ENCODE results near the gene CRKL.
"Not testable (repeated sequence)": the region's sequence is repeated elsewhere in the genome, so short reads cannot be mapped to it uniquely, and the experiment has no call there.

The CRKL gene

GRCh38 chr22:20933910-20934309 is 16.7 kb downstream of the CRKL start:
- Histone ChIP-seq H3K4me3 (ENCODE audit: low read depth in 1 of 5, low read length in 5 of 5) (no peak overlapping the region), H3K4me1 (ENCODE audit: control insufficient read depth in 5 of 5, insufficient read depth in 5 of 5, low read length in 5 of 5) (peaks cover 0 to 30% (median 20%) of the 10 kb centered on the region in 5 donors), H3K36me3 (ENCODE audit: control insufficient read depth in 5 of 5, insufficient read depth in 5 of 5, low read length in 5 of 5) (peaks cover 2 to 32% (median 21%) of the 10 kb centered on the region in 5 donors), H3K9me3 (ENCODE audit: control insufficient read depth in 5 of 5, low read length in 5 of 5) (no peaks in the 10 kb centered on the region), H3K27me3 (ENCODE audit: control insufficient read depth in 5 of 5, insufficient read depth in 4 of 5, low read length in 5 of 5) (no peaks in the 10 kb centered on the region), H3K27ac (ENCODE audit: low read depth, low read length) (no peak overlapping the region), H3K9ac (ENCODE audit: low read length in 5 of 5) (no peak overlapping the region)

- not testable (repeated sequence) for H3K9ac ChIP-seq (ENCODE audit: low read length in 5 of 5); H3K9me3 ChIP-seq (ENCODE audit: control insufficient read depth in 5 of 5, low read length in 5 of 5)
- H3K4me1 ChIP-seq (ENCODE audit: control insufficient read depth in 5 of 5, insufficient read depth in 5 of 5, low read length in 5 of 5) = peaks cover 0 to 29% (median 21%) of the 10 kb centered on the region in 5 donors
Measured at GRCh38 chr22:20935049-20935448, 17.8 kb downstream of the CRKL start.

GRCh38 chr22:20935780-20936539 is 18.8 kb downstream of the CRKL start:
- H3K4me1 ChIP-seq (ENCODE audit: control insufficient read depth in 5 of 5, insufficient read depth in 5 of 5, low read length in 5 of 5) = peaks cover 0 to 37% (median 29%) of the 10 kb centered on the region in 5 donors

More at GRCh38 chr22:20935049-20935448, 17.8 kb downstream of the CRKL start:
- not testable (repeated sequence) for H3K27me3 ChIP-seq (ENCODE audit: control insufficient read depth in 5 of 5, insufficient read depth in 4 of 5, low read length in 5 of 5); H3K27ac ChIP-seq (ENCODE audit: low read depth, low read length); H3K4me3 ChIP-seq (ENCODE audit: low read depth in 1 of 5, low read length in 5 of 5)
- peaks cover 2 to 32% (median 21%) of the 10 kb centered on the region in 5 donors for H3K36me3 ChIP-seq (ENCODE audit: control insufficient read depth in 5 of 5, insufficient read depth in 5 of 5, low read length in 5 of 5)

GRCh38 chr22:20937031-20937793 is 20.0 kb downstream of the CRKL start:
- Histone ChIP-seq H3K9me3 (ENCODE audit: control insufficient read depth in 5 of 5, low read length in 5 of 5) (no peaks in the 10 kb centered on the region), H3K9ac (ENCODE audit: low read length in 5 of 5) (no peak overlapping the region), H3K27ac (ENCODE audit: low read depth, low read length) (no peak overlapping the region), H3K27me3 (ENCODE audit: control insufficient read depth in 5 of 5, insufficient read depth in 4 of 5, low read length in 5 of 5) (no peaks in the 10 kb centered on the region), H3K4me1 (ENCODE audit: control insufficient read depth in 5 of 5, insufficient read depth in 5 of 5, low read length in 5 of 5) (peaks cover 0 to 39% (median 30%) of the 10 kb centered on the region in 5 donors), H3K36me3 (ENCODE audit: control insufficient read depth in 5 of 5, insufficient read depth in 5 of 5, low read length in 5 of 5) (peaks cover 2 to 35% (median 21%) of the 10 kb centered on the region in 5 donors), H3K4me3 (ENCODE audit: low read depth in 1 of 5, low read length in 5 of 5) (peak overlapping the region in 1 of 5 donors; percentile 12)

More at GRCh38 chr22:20935780-20936539, 18.8 kb downstream of the CRKL start:
- H3K9ac ChIP-seq (ENCODE audit: low read length in 5 of 5); H3K27ac ChIP-seq (ENCODE audit: low read depth, low read length); H3K4me3 ChIP-seq (ENCODE audit: low read depth in 1 of 5, low read length in 5 of 5); H3K27me3 ChIP-seq (ENCODE audit: control insufficient read depth in 5 of 5, insufficient read depth in 4 of 5, low read length in 5 of 5); H3K9me3 ChIP-seq (ENCODE audit: control insufficient read depth in 5 of 5, low read length in 5 of 5): not testable (repeated sequence)
- peaks cover 2 to 33% (median 21%) of the 10 kb centered on the region in 5 donors for H3K36me3 ChIP-seq (ENCODE audit: control insufficient read depth in 5 of 5, insufficient read depth in 5 of 5, low read length in 5 of 5)

GRCh38 chr22:20937794-20938671 is 20.8 kb downstream of the CRKL start:
- H3K4me3 ChIP-seq (ENCODE audit: low read depth in 1 of 5, low read length in 5 of 5) = no peak overlapping the region
- no peaks in the 10 kb centered on the region for H3K9me3 ChIP-seq (ENCODE audit: control insufficient read depth in 5 of 5, low read length in 5 of 5)
- peaks cover 0 to 39% (median 30%) of the 10 kb centered on the region in 5 donors for H3K4me1 ChIP-seq (ENCODE audit: control insufficient read depth in 5 of 5, insufficient read depth in 5 of 5, low read length in 5 of 5)
- peaks cover 2 to 35% (median 21%) of the 10 kb centered on the region in 5 donors for H3K36me3 ChIP-seq (ENCODE audit: control insufficient read depth in 5 of 5, insufficient read depth in 5 of 5, low read length in 5 of 5)
- H3K9ac ChIP-seq (ENCODE audit: low read length in 5 of 5) = peak overlapping the region in 1 of 5 donors; percentile 16
- H3K27ac ChIP-seq (ENCODE audit: low read depth, low read length) = no peak overlapping the region
- no peaks in the 10 kb centered on the region for H3K27me3 ChIP-seq (ENCODE audit: control insufficient read depth in 5 of 5, insufficient read depth in 4 of 5, low read length in 5 of 5)

GRCh38 chr22:20939457-20940185 is 22.4 kb downstream of the CRKL start:
- not testable (repeated sequence) for H3K27me3 ChIP-seq (ENCODE audit: control insufficient read depth in 5 of 5, insufficient read depth in 4 of 5, low read length in 5 of 5); H3K9ac ChIP-seq (ENCODE audit: low read length in 5 of 5); H3K9me3 ChIP-seq (ENCODE audit: control insufficient read depth in 5 of 5, low read length in 5 of 5); H3K4me3 ChIP-seq (ENCODE audit: low read depth in 1 of 5, low read length in 5 of 5); H3K27ac ChIP-seq (ENCODE audit: low read depth, low read length)
- Histone ChIP-seq H3K36me3 (ENCODE audit: control insufficient read depth in 5 of 5, insufficient read depth in 5 of 5, low read length in 5 of 5) (peaks cover 0 to 24% (median 11%) of the 10 kb centered on the region in 5 donors), H3K4me1 (ENCODE audit: control insufficient read depth in 5 of 5, insufficient read depth in 5 of 5, low read length in 5 of 5) (peaks cover 0 to 39% (median 30%) of the 10 kb centered on the region in 5 donors)

GRCh38 chr22:20940186-20940651 is 23.0 kb downstream of the CRKL start:
- H3K27ac ChIP-seq (ENCODE audit: low read depth, low read length) = no peak overlapping the region
- peaks cover 0 to 20% (median 10%) of the 10 kb centered on the region in 5 donors for H3K36me3 ChIP-seq (ENCODE audit: control insufficient read depth in 5 of 5, insufficient read depth in 5 of 5, low read length in 5 of 5)
- no peaks in the 10 kb centered on the region for H3K27me3 ChIP-seq (ENCODE audit: control insufficient read depth in 5 of 5, insufficient read depth in 4 of 5, low read length in 5 of 5)
- H3K9me3 ChIP-seq (ENCODE audit: control insufficient read depth in 5 of 5, low read length in 5 of 5) = no peaks in the 10 kb centered on the region
- no peak overlapping the region for H3K4me3 ChIP-seq (ENCODE audit: low read depth in 1 of 5, low read length in 5 of 5)
- H3K4me1 ChIP-seq (ENCODE audit: control insufficient read depth in 5 of 5, insufficient read depth in 5 of 5, low read length in 5 of 5) = peaks cover 0 to 39% (median 30%) of the 10 kb centered on the region in 5 donors
- peak overlapping the region in 1 of 5 donors; percentile 43 for H3K9ac ChIP-seq (ENCODE audit: low read length in 5 of 5)

- no peak overlapping the region for H3K9ac ChIP-seq (ENCODE audit: low read length in 5 of 5)
- H3K4me1 ChIP-seq (ENCODE audit: control insufficient read depth in 5 of 5, insufficient read depth in 5 of 5, low read length in 5 of 5) = peaks cover 0 to 38% (median 30%) of the 10 kb centered on the region in 5 donors
- no peaks in the 10 kb centered on the region for H3K9me3 ChIP-seq (ENCODE audit: control insufficient read depth in 5 of 5, low read length in 5 of 5)
- H3K36me3 ChIP-seq (ENCODE audit: control insufficient read depth in 5 of 5, insufficient read depth in 5 of 5, low read length in 5 of 5) = peaks cover 0 to 13% (median 9%) of the 10 kb centered on the region in 5 donors
- no peak overlapping the region for H3K4me3 ChIP-seq (ENCODE audit: low read depth in 1 of 5, low read length in 5 of 5)
- no peaks in the 10 kb centered on the region for H3K27me3 ChIP-seq (ENCODE audit: control insufficient read depth in 5 of 5, insufficient read depth in 4 of 5, low read length in 5 of 5)
- H3K27ac ChIP-seq (ENCODE audit: low read depth, low read length) = no peak overlapping the region
Measured at GRCh38 chr22:20940904-20941385, 23.7 kb downstream of the CRKL start.

Data from subcutaneous abdominal adipose tissue (tissue), 5 donors.